Ramos (cell line): Measurements from ENCODE around the gene CADPS2.

ENCODE experiments used
- in situ Hi-C: fragments of 300-500 bp; cut with MboI; formaldehyde crosslinking; loops from one replicate; pipeline ENCODE4 v1.14.3; 2022; ENCODE audit warnings: low sequenced_read_pairs; ENCODE audit not compliant: unreplicated experiment

CADPS2 gene

GRCh38 chr7:122724366-122724765 is 161.9 kb downstream of the CADPS2 start:
- in situ Hi-C loops: no loop called here

GRCh38 chr7:122719010-122719578 is 167.2 kb downstream of the CADPS2 start:
- in situ Hi-C loops: no loop called here

DNA sequence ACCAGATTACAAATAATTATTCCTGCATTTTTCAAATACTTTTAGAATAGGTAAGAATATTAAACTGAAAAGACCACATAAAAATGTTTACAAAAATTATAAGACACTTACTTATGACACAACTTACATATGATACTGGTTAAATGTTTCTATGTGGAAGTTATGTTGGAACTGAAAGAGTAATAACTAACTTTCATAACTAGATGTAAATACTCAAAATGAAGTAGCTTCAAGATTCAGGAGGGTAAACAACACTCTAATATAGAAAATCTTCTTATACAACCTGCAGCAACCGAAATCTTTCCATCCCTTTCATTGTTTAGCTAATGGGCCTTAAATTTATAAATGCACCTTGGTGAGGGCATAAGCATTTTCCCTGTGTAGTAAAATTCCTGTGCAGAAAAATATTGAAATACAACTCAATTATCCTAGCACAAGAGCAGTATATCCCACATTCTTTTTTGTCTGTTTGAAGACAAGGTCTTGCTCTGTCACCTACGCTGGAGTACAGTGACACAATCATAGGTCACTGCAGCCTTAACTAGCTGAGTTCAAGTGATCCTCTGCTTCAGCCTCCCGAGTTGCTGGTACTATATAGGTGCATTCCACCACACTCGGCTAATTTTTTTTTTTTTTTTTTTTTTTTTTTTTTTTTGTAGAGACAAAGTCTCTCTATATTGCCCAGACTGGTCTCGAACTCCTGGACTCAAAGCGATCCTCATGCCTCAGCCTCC is 168.7 kb downstream of the CADPS2 start:
- in situ Hi-C loops: no loop called here

DNA sequence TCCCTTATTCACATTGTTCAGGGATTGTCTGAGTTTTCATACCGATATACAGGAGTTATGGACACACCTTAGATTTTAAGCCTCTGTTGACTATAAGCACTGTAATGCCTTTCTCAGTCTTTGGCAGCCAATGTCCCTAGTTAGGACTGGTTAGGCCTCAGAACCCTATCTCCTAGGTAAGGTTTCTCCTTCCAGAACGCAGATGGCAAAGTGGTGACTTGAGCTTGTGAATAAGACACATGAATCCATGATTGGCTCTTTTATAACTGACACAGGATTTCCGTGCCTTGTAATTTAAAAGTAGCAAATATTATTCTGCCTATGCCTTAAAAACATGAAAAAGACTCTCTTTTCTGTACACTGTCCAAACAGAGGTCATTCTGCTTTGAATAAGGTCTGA is 171.1 kb downstream of the CADPS2 start:
- in situ Hi-C loops: no loop called here

DNA sequence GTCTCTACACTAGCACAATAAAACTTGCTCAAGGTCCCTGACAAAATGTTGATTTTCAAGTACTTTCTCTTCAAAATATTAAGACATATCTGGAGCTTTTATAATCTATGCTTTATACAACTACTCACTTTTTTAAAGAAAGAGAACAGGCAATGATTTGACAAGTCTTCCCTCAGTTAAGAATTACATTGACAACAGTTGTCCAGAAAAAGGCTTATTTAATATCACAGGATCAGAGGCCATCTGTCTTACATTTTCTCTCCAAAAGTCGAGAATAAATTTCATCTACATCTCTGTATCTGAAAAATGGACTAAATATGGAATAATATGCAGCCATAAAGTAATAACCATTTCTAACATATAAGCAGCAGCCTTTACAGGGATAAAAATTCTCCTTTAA is 175.3 kb downstream of the CADPS2 start:
- in situ Hi-C loops: no loop called here

DNA sequence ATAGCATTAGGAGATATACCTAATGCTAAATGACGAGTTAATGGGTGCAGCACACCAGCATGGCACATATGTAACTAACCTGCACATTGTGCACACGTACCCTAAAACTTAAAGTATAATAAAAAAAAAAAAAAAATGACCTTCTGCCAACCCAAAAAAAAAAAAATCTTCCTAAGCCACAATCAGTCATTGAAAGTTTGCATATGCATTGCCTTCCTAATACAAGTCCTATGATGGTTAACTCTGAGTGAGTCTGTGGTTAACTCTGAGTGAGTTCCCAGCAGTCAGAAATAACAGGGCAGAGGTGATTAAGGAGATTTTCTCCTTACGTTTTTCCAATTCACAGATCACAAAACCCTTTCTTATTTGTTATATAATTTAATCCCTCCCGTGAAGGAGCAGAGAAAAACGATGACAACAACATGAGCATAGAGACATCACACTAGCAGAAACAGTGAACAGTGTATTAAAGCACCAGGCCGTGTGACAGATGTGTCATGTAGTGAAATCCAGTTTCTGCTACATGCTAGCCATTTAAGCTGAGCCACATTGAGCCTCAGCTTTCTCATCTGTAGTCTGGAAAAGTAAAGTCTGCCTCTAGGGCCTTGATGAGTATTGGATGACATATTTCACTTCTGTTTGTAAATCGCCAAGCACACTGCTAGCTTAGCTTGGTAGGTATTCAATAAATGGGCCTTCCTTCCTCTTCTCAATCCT is 176.2 kb downstream of the CADPS2 start:
- in situ Hi-C loops: no loop called here

GRCh38 chr7:122706836-122707235 is 179.4 kb downstream of the CADPS2 start:
- in situ Hi-C loops: no loop called here

GRCh38 chr7:122702872-122703510 is 183.3 kb downstream of the CADPS2 start, which contains the start of gene RNF148:
Gene RNF148, minus strand, starts transcription at chr7:122702922. Its CDS starts 172 bp downstream, at chr7:122702750.
- in situ Hi-C loops: no loop called here

- in situ Hi-C loops: no loop called here
These were observed 187.2 kb downstream of the CADPS2 start, which contains the start of gene RNF133 for GRCh38 chr7:122699017-122699416. Gene RNF133, minus strand, starts transcription at chr7:122699117. Its CDS starts 199 bp downstream, at chr7:122698918.

DNA sequence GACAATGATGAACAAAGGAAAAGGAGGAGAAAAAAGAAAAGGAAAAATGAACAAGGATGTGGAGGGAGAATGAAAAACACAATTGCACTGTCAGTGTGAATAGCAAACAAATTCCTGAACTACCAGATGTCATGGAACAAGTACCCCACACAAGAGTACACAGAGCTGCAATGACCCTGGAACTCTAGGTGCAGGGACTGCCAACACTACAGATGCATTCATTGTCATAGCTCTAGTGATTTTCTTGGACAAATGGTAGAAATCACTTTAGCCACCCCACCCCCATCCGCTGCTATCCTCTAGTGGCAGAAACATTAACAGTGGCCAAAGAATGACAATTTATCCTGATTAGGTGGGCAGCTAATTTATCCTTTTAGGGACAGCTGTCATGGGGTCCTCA is 190.4 kb downstream of the CADPS2 start:
- in situ Hi-C loops: no loop called here

DNA sequence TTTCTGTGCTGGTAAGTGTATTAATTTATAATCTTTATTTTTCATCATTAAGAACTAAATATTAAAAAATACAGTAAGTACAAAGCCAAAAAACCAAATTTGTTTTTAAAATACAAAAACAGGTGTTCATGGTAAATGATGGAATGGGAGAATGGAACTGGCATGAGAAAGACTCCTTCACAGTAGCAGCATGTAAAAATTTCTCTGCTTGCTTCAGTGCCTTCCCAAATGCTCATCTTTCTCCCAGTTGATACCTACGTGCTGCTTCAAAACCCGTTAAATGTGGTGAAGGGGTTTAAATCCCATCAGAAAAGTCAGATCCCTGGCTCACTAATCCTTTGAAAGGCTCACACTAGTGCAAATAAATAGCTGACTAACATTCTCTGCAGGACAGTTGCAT is 191.6 kb downstream of the CADPS2 start:
- in situ Hi-C loops: no loop called here

- in situ Hi-C loops: no loop called here
These were observed 193.4 kb downstream of the CADPS2 start for GRCh38 chr7:122692769-122693309.

- in situ Hi-C loops: no loop called here
These were observed 194.6 kb downstream of the CADPS2 start for GRCh38 chr7:122691569-122692235.

GRCh38 chr7:122689346-122690109 is 196.7 kb downstream of the CADPS2 start:
- in situ Hi-C loops: no loop called here

DNA sequence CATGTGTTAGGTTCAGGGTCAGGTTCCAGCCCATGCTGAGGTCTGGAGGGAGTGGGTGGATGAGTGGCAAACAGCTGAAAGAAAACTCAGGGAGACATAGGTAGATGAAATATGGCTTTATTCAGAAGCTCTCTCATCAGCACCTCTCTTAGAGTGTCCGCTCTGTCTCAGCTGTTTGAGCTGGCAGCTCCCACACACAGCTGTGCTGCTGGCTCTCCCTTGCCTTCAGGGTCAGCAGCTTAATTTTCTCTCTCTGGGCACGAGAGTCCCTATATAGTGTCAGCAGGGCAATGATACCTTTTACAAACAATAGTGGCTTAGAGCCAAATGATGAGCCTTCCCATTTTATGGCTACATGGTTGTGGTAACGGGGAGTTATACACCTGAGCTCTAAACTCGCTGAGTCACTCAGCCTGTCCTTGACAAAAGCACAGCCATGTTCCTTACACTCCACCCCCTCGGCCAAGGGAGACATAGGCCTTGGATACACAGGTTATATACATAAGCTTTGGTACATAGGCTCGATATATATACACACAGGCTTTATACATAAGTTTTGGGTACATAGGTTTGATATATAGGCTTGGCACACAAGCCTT is 197.8 kb downstream of the CADPS2 start:
- in situ Hi-C loops: no loop called here

- in situ Hi-C loops: no loop called here
These were observed 199.8 kb downstream of the CADPS2 start for GRCh38 chr7:122686360-122686878.

- in situ Hi-C loops: no loop called here
These were observed 201.8 kb downstream of the CADPS2 start for GRCh38 chr7:122684504-122684903.

DNA sequence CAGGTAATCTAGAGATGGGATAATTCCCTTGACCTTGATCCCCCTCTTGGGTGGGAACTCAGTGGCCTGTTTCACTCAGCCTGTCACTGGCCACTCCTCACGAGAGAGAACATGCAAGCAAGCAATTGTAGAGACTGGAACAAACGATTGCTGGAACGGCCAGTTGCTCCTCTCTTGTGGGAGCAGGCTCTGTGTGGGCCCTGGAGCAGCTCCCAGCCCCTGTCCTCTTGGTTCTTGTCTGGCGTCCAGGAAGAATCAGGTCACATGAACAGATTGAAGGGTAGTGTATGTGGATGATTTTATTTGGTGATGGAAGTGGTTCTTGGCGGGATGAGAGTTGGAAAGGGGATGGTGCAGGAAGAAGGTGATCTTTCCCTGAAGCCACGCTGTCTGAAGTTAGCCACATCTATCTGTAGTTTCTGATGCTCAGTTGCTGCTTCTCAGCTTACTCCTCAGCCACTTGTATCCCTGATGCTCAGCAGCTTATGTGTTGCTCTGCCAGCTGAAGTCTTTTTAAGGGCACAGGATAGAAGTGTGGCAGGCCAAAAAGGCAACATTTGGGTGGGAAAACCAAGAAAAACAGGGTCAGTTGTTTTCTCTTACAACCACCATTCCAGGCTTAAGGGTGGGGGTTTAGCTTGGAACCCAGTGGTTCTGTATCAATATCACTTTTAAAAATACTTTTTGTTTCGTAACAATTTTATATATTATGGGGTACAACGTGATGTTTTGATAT is 203.3 kb downstream of the CADPS2 start:
- in situ Hi-C loops: no loop called here
